CD4-positive, alpha-beta T cell treated with Interleukin-10 for 1 hour (primary cell): ENCODE measurements around the gene ABCC1.
"Not testable (repeated sequence)": the region's sequence is repeated elsewhere in the genome, so short reads cannot be mapped to it uniquely, and the experiment has no call there.

ENCODE experiments used
- DNase-seq: peaks from one replicate; pipeline ENCODE4 v3.0.0-alpha.2; 2020

The ABCC1 gene

DNA sequence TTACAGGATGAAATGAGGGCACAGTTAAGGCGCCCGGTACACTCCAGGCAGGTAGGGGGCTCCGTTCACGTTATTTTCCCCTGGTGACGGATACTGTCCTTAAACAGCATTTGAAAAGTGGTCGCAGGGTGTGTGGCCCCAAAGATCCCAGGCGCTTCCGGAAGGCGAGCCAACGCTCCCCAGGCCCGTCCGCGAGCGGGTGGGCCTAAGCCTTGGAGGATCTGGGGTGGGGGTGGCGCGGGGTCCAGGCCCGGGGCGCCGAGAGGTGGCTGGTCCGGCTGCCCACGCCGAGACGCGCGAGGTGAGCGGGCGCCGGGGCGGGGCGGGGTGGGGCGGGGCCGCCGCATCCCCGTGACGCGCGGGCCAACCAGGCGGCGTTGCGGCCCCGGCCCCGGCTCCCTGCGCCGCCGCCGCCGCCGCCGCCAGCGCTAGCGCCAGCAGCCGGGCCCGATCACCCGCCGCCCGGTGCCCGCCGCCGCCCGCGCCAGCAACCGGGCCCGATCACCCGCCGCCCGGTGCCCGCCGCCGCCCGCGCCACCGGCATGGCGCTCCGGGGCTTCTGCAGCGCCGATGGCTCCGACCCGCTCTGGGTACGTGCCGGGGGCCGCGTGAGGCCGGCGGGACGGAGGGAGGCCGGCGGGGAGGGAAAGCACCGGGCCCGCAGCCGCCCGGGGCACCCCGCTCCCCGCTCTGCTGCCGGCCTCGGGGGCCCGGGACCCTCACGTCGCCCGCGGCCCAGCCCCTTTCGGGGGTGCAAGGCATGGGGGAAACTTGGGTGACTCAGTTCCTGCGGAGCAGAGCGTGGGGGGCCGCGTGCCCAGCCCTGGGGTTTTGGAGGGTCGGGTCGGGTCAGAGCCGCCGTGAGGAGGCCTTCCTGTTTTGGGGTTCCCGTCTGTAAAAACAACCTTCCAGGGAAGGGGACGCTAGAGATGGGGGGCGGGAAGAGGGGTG lies at the start of gene ABCC1:
Gene ABCC1 (plus strand): TSS at position 407 of the 951 bp plus-strand sequence. CDS start 136 bp downstream, at position 543.
- DNase-seq, result peak; percentile 71

DNA sequence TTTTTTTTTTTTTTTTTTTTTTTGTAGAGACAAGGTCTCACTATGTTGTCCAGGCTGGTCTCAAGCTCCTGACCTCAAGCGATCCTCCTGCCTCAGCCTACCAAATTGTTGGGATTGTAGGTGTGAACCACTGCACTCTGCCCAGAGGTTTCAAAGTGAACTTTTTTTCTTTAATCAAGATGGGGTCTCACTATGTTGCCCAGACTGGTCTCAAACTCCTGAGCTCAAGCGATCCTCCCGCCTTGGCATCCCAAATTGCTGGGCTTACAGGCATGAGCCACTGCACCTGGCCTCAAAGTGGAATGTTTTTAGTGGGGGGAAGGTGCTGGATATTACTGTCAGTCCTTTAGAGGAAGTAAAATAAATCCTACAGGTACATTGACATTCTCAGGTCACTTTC lies 49.1 kb upstream of the ABCC1 start:
- no peak for DNase-seq

DNA sequence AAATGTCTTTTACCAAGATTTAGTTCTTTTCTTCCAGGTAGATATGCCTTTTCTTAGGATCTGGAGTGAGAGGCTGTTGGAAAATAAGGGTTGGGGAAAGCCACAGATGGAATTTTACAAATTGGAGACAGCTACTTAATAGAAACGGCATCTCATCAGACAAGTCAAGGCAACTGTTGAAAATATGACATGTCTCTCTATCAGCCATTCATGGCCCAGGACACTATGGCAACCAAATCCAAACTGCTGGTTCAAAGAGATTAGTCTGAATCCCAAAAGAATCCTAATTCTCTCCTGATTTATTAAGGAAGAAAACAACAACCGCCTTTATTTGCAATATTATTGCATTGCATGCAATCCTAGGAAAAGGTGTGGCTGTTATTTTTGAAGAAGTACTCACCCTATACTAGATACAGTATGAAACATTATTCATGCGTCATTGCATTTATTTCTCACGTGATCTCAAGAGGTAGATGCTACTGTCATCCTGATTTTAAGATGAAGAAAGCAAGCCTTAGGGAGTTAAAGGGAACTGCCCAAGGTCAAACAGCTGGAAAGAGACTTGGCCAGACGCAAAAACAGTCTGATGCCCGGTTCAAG lies 48.4 kb upstream of the ABCC1 start:
- DNase-seq, result no peak

DNA sequence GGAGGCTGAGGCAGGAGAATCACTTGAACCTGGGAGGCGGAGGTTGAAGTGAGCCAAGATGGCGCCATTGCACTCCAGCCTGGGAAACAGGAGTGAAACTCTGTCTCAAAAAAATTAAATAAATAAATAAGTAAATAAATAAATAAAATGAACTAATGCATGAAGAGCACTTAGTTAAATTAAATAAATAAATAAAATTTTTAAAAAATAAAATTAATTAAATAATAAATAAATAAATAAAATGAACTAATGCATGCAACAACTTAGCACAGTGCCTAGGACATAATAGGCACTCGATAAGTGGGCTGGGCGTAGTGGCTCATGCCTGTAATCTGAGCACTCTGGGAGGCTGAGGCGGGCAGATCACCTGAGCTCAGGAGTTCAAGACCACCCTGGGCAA lies 45.5 kb upstream of the ABCC1 start:
- no peak for DNase-seq

DNA sequence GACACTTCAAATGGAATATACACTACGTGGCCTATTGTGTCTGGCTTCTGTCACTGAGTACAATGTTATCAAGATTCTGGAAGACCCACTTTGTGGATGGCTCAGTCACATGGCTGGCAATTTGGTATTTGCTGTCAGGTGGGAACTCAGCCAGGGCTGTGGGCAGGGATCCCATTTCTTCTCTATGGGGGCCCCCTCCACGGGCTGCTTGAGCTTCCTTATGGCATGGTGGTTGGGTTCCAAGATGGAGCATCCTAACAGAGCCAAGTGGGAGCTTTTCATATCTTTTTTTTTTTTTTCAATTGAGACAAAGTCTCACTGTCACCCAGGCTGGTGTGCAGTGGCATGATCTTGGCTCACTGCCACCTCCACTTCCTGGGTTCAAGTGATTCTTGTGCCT lies 43.0 kb upstream of the ABCC1 start:
- DNase-seq, result no peak

DNA sequence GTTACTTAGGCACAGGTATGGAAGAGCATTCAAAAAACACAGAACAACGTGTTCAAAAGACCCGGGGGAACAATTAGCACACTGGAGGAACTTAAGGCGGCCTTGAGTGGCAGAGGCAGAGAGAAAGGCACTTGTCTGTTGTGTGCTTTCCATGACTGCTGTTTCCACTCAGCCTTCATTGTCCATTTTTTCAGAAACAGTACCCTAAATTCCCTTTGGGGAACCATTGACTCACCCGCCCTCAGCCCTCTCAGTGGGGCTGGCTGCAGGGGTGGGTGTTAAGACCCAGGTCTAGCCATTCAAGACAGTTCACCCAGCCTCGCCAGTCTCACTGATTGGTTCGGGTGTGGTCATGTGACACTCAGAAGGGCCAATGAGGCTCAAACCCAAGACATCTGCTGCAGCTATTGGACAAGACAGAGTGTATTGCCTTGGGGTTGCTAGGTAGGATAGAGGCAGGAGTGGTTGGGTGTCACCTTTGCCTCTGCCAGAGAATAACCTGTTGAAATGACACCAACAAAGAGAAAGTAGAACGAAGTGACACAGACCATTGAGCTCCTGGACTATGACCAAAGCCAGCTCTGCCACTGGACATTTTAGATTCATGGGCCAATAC lies 41.4 kb upstream of the ABCC1 start:
- peak; percentile 44 for DNase-seq

DNA sequence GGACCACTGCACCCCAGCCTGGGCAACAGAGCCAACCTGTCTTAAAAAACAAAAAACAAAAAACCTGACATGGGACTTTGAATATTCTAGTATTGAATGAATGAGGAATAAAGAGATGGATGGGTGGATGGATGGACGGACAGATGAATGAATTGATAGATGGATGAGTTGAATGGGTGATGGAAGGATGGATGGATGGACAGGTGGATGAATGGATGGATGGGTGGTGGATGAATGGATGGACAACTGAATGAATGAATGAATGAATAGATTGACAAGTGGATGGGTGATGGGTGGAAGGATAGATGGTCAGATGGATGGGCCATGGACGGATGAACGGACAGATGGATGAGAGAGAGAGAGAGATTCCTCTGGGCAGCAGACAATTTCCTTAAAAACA lies 38.2 kb upstream of the ABCC1 start:
- DNase-seq, result no peak

DNA sequence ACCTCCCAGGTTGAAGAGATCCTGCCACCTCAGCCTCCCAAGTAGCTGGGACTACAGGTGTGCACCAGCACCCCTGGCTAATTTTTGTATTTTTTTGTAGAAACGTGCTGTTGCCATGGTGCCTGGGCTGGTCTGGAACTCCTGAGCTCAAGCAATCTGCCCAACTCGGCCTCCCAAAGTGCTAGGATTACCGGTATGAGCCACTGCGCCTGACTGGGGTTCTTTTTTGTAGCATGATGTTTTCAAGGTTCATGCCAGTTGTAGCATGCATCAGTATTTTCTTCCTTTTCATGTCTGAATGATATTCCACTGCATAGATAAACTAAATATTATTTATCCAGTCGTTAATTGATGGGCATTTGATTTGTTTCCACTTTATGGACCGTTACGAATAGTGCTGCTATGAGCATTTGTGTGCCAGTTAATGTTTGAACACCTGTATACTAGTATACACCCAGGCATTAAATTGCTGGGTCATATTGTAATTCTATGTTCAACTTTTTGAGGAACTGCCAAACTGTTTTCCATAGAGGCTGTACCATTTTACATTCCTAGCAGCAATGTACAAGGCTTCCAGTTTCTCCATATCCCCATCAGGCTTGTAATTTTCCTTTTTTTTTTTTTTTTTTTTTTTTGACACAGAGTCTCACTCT lies 36.2 kb upstream of the ABCC1 start:
- no peak for DNase-seq

DNA sequence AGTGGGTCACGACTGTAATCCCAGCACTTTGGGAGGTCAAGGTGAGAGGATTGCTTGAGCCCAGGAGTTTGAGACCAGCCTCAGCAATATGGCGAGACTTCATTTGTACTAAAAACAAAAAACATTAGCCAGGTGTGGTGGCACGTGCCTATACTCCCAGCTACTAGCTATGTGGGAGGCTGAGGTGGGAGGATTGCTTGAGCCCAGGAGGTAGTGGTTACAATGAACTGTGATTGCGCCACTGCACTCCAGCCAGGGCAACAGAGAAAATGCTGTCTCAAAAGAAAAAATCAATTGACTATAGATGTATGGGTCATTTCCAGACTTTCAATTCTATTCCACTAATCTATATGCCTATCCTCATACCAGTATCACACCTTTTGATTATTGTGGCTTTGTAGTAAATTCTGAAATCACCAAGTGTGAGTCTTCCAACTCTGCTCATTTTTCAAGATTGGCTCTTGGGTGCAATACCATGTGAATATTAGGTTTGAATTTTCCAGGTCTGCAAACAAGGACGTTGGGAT lies 33.8 kb upstream of the ABCC1 start:
- no peak for DNase-seq

DNA sequence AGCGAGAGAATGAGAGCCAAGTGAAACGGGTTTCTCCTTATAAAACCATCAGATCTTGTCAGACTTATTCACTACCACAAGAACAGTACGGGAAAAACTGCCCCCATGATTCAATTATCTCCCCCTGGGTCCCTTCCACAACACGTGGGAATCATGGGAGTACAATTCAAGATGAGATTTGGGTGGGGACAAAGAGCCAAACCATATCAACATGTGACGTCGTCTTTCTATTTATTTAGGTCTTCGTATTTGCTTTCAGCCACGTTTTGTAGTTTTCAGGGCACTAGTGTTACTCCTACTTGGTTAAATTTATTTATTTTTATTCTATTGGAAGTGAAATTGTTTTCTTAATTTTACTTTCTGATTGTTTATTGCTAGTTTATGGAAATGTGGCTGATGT lies 33.1 kb upstream of the ABCC1 start:
- DNase-seq, result no peak

DNA sequence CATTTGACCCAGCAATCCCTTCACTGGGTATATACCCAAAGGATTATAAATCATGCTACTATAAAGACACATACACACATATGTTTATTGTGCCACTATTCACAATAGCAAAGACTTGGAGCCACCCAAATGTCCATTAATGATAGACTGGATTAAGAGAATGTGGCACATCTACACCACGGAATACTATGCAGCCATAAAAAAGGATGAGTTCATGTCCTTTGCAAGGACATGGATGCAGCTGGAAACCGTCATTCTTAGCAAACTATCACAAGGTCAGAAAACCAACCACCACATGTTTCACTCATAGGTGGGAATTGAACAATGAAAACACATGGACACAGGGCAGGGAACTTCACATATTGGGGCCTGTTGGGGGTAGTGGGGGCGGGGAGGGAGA lies 31.1 kb upstream of the ABCC1 start:
- DNase-seq, result not testable (repeated sequence)

DNA sequence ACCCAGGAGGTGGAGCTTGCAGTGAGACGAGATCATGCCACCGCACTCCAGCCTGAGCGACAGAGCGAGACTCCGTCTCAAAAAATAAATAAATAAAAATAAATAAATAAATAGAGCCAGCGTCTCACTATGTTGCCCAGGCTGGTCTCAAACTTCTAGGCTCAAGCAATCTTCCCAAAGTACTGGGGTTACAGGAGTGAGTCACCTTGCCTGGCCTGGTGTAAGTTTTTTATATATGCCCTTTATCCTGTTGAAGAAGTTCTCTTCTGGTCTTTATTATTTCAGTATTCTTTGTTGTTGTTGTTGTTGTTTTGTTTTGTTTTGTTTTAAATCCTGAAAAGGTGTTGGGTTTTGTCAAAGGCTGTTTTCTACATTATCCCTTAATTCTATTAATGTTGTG lies 30.1 kb upstream of the ABCC1 start:
- no peak for DNase-seq

DNA sequence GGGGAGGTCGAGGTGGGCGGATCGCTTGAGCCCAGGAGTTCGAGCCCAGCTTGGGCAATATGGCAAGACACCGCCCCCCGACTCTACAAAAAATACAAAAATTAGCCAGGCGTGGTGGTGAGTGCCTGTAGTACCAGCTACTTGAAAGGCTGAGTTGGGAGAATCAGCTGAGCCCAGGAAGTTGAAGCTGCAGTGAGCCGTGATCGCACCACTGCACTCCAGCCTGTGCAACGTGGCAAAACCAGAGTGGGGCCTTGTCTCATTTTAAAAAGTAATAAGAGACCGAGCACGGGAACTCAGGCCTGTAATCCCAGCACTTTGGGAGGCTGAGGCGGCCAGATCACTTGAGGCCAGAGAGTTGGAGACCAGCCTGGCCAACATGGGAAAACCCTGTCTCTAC lies 24.4 kb upstream of the ABCC1 start:
- DNase-seq, result no peak

DNA sequence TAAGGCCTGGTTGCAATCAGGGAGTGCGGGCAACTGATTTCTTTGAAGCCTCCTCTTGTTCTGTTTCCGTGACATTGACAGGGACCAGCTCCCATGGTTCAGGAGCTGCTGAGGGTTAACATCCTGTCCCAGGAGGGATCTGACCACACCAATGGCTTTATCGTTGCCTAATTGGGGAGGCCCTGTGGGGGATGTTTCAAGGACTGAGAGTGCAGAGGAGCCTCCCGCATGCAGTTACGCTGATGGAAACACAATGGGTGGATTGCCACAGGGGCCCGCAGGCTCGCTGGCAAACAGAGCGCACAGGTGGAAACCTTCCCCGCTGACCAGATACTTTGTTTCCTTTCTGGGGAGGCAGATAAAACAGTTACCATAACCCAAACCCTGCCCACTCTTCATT lies 23.8 kb upstream of the ABCC1 start:
- DNase-seq, result no peak

DNA sequence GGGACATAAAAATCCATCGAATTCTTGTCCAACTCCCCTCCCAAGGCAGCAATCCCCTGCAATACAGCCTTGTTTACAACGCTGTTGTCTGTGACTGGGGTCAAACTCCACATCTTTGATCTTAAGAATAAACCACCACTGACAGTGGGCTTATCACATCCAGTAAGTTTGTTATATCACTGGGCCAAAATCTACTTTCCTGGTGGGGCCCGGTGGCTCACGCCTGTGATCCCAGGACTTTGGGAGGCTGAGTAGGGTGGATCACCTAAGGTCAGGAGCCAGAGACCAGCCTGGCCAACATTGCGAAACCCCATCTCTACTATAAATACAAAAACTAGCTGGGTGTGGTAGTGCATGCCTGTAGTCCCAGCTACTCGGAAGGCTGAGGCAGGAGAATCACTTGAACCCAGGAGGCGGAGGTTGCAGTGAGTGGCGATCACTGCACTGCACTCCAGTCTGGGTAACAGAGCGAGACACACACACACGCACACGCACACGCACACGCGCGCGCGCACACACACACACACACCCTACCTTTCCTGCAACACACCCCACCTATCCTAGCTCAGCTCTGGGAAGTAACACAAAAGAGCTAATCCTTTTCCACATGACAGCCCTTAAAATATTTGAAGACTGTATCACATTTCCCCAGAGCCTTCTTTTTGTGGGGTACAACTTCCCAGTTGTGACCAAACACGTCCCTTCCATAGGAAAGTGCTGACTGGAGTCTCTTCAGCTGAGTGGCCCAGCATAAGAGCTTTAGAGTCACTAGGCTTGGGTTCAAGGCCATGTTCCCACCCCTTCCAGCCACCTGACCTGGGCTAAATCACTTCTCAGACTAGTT lies 20.9 kb upstream of the ABCC1 start:
- DNase-seq, result no peak

DNA sequence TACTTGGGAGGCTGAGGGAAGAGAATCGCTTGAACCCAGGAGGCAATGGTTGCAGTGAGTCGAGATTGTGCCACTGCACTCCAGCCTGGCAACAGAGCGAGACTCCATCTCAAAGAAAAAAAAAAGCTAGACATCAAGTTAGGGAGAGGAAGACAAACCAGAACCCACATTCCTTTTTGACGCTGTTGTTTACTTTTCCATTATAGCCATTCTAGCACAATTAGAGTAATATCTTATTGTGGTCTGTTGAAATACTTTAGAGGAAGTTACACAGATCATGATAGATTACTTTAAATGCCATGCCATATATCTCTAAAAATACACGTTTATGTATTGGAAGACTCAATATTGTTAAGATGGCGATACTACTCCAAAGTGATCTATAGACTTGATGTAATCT lies 16.5 kb upstream of the ABCC1 start:
- no peak for DNase-seq

DNA sequence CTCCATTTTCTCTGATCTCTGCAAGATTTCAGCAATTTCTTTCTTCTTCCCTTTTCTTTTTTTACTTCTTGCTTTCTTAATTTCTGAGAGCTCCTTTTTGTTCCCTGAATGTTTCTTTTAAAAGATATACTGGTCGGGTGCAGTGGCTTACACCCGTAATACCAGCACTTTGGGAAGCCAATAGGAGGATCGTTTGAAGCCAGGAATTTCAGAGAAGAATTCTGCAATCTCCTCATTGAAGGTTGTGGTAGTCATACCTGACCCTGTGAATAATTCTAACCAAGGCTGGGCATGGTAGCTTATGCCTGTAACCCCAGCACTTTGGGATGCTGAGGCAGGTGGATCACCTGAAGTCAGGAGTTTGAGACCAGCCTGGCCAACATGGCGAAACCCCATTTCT lies 15.6 kb upstream of the ABCC1 start:
- no peak for DNase-seq

DNA sequence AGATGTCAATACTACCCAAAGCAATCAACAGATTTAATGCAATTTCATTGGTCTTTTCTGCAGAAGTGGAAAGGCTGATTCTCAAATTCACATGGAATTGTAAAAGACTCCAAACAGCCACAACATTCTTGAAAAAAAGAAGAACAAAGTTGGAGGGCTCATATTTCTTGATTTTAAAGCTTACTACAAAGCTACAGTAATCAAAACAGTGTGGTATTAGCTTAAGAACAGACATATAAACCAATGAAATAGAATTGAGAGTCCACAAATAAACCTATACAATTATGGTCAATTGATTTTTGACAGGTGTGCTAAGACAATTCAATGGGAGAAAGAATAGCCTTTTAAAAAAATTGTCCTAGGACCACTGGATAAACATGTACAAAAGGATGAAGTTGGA lies 14.4 kb upstream of the ABCC1 start:
- DNase-seq, result no peak

DNA sequence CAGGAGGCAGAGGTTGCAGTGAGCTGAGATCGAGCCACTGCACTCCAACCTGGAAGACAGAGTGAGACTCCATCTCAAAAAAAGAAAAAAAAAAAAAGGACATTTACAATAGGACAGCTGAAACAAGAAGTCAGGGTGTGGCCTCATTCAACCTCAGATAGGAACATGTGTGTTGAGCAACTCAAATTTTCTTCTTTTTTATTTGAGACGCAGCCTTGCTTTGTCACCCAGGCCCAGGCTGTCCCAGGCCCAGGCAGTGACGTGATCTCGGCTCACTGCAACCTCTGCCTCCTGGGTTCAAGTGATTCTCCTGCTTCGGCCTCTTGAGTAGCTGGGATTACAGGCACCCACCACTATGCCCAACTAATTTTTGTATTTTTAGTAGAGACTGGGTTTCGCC lies 12.6 kb upstream of the ABCC1 start:
- DNase-seq, result not testable (repeated sequence)

DNA sequence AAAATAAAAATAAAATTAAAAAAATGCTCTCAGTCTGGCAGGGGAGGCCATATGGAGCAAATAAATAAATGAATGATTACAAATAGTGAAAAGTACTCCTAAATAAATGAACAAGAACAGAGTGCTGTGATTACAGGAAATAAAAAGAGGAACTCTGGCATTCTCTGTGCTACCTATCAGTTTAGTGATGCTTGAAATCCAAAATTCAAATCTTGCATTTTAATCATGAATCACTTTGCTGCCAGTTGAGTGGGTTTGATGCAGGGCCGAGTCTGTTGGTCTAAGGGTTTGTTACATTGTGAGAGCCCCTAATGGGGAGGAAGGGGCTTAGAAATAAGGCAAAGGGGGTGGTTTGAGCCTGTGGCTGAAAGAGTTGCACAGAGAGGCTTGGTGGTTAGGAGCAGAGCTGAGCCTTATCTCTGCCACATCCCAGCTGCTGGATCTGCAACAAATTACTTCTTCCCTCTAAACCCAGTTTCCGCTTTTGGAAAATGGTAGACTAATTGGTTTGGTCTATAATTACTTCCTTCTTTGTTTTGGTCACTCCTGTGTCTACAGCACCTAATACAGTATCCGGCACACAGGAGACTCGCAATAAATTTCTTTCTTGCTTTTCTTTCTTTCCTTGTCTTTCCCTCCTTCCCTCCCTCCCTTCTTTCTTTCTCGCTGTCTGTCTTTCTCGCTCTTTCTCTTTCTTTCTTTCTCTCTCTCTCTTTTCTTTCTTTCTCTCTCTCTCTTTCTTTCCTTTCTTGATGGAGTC lies 6.3 kb upstream of the ABCC1 start:
- no peak for DNase-seq

DNA sequence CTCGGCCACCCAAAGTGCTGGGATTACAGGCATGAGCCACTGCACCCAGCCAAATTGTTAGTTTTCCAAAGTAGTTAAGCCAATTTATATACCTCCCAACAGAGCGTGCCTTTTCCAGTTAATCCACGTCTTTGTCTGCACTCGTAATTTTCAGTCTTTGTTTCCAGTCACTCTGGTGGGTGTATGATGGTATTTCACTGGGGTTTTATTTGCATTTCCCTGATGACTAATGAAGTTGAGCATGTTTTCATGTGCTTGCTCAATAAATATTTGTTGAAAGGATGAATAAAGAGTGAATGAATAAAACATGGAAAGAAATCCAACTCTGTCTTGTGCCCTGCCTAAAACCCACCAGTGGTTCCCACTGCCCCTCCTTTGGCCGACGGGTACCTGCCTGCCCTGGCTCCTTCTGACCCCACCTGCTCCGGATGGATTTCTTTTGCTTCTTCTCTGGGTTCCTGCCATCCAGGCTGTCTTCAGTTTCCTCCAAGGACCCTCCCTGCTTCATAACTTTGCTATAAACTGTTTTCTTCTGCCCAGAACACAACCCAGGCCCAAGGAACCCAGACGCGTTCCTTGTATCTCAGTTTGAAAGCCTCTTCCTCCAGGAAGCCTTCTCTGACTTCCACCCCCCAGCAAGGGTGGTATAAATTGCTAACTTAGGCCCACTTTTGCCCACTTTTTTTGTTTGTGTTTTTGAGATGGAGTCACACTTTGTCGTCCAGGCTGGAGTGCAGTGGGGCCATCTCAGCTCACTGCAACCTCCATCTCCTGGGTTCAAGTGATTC lies 3.0 kb upstream of the ABCC1 start:
- DNase-seq, result no peak
